HEK293 (cell line): ENCODE results near the gene SALL1.
A peak's percentile ranks its signal among the peaks of the same experiment; 100 is the strongest.

Experiments
- CTCF ChIA-PET: fragments of 350-600 bp; formaldehyde crosslinking; extraction: SDS; loops from one replicate; lab custom pipeline; 2021; ENCODE audit warnings: antibody characterized with exemption; lab: Yijun Ruan, JAX
- POLR2A ChIA-PET: fragments of 300-600 bp; formaldehyde crosslinking; extraction: SDS; loops from one replicate; lab custom pipeline; 2020; ENCODE audit warnings: antibody characterized with exemption, inconsistent platforms; lab: Yijun Ruan, JAX
- H3K27ac ChIP-seq: fragments of 200-500 bp; sonication (Bioruptor generic); 2 replicates; pipeline ENCODE4 v1.5.1; 2014; ENCODE audit warnings: low read depth, low read length, control low read depth, inconsistent platforms; ENCODE audit errors: extremely low read depth
- H3K36me3 ChIP-seq, 2 experiments: fragments of 200-500 bp in 1 of 2; sonication (Bioruptor generic) in 1 of 2; 1 replicate in 1 of 2; 2 replicates in 1 of 2; pipeline ENCODE4 v1.5.1; 2014 to 2017; ENCODE audit warnings: inconsistent platforms in 2 of 2, low read length in 2 of 2; ENCODE audit not compliant: control insufficient read depth in 2 of 2, insufficient read depth in 1 of 2
- H3K4me1 ChIP-seq: fragments of 200-500 bp; sonication (Bioruptor generic); 2 replicates; pipeline ENCODE4 v1.5.1; 2014; ENCODE audit warnings: mild to moderate bottlenecking, low read length, inconsistent platforms; ENCODE audit not compliant: control insufficient read depth, insufficient read depth
- H3K4me3 ChIP-seq: 2 replicates; pipeline ENCODE4 v1.5.1; 2011; ENCODE audit warnings: low read depth, mild to moderate bottlenecking, control low read depth, low read length, moderate library complexity
- H3K9me3 ChIP-seq: fragments of 200-500 bp; sonication (Bioruptor generic); 2 replicates; pipeline ENCODE4 v1.5.1; 2014; ENCODE audit warnings: low read depth, low read length, inconsistent platforms; ENCODE audit not compliant: control insufficient read depth, insufficient read depth
- GLI2 ChIP-seq: fragments of 450-650 bp; formaldehyde crosslinking; IDR thresholded peaks from 2 replicates; pipeline ENCODE4; 2017; ENCODE audit warnings: missing biosample characterization, missing genetic modification characterization, low read depth, borderline replicate concordance
- GLIS1 ChIP-seq: fragments of 450-650 bp; formaldehyde crosslinking; IDR thresholded peaks from 2 replicates; pipeline ENCODE4 v1.5.1; 2016; ENCODE audit warnings: missing biosample characterization, missing genetic modification characterization
- PRDM10 ChIP-seq: fragments of 450-650 bp; formaldehyde crosslinking; IDR thresholded peaks from 2 replicates; pipeline ENCODE4 v1.5.1; 2016; ENCODE audit warnings: missing biosample characterization, missing genetic modification characterization
- SP7 ChIP-seq: fragments of 450-650 bp; formaldehyde crosslinking; IDR thresholded peaks from 2 replicates; pipeline ENCODE4 v1.5.1; 2016; ENCODE audit warnings: missing biosample characterization, missing genetic modification characterization
- YY2 ChIP-seq: fragments of 450-650 bp; formaldehyde crosslinking; IDR thresholded peaks from 2 replicates; pipeline ENCODE4 v1.5.1; 2016; ENCODE audit warnings: missing biosample characterization, missing genetic modification characterization
- ZBTB10 ChIP-seq: fragments of 450-650 bp; formaldehyde crosslinking; IDR thresholded peaks from 2 replicates; pipeline ENCODE4 v1.5.1; 2016; ENCODE audit warnings: missing biosample characterization, missing genetic modification characterization
- ZFP69B ChIP-seq: fragments of 450-650 bp; formaldehyde crosslinking; IDR thresholded peaks from 2 replicates; pipeline ENCODE4 v1.5.1; 2016; ENCODE audit warnings: missing biosample characterization, missing genetic modification characterization
- ZIC2 ChIP-seq: fragments of 450-650 bp; formaldehyde crosslinking; IDR thresholded peaks from 2 replicates; pipeline ENCODE4 v1.5.1; 2016; ENCODE audit warnings: missing biosample characterization, missing genetic modification characterization
- ZNF112 ChIP-seq: fragments of 450-650 bp; formaldehyde crosslinking; IDR thresholded peaks from 2 replicates; pipeline ENCODE4 v1.5.0; 2017; ENCODE audit warnings: missing biosample characterization, missing genetic modification characterization
- ZNF121 ChIP-seq: fragments of 450-650 bp; formaldehyde crosslinking; IDR thresholded peaks from 2 replicates; pipeline ENCODE4 v1.5.1; 2016; ENCODE audit warnings: missing biosample characterization, missing genetic modification characterization
- ZNF155 ChIP-seq: fragments of 450-650 bp; formaldehyde crosslinking; IDR thresholded peaks from 2 replicates; pipeline ENCODE4 v1.5.1; 2016; ENCODE audit warnings: missing biosample characterization, missing genetic modification characterization
- ZNF37A ChIP-seq: fragments of 450-650 bp; IDR thresholded peaks from 2 replicates; pipeline ENCODE4 v1.5.1; 2018; ENCODE audit warnings: missing biosample characterization, missing genetic modification characterization
- ZNF398 ChIP-seq: fragments of 450-650 bp; formaldehyde crosslinking; IDR thresholded peaks from 2 replicates; pipeline ENCODE4 v1.5.1; 2017; ENCODE audit warnings: missing biosample characterization, missing genetic modification characterization
- ZNF404 ChIP-seq: fragments of 450-650 bp; formaldehyde crosslinking; IDR thresholded peaks from 2 replicates; pipeline ENCODE4 v1.5.1; 2017; ENCODE audit warnings: missing biosample characterization, missing genetic modification characterization
- ZNF510 ChIP-seq: fragments of 450-650 bp; formaldehyde crosslinking; IDR thresholded peaks from 2 replicates; pipeline ENCODE4 v1.5.1; 2018; ENCODE audit warnings: mild to moderate bottlenecking, missing genetic modification characterization, missing biosample characterization; ENCODE audit not compliant: insufficient replicate concordance
- ZNF513 ChIP-seq: fragments of 450-650 bp; IDR thresholded peaks from 2 replicates; pipeline ENCODE4 v1.5.1; 2018; ENCODE audit warnings: missing biosample characterization, missing genetic modification characterization
- ZNF555 ChIP-seq: fragments of 450-650 bp; formaldehyde crosslinking; conservative IDR thresholded peaks from 2 replicates; pipeline ENCODE4 v1.5.1; 2017; ENCODE audit warnings: missing biosample characterization, mild to moderate bottlenecking, missing genetic modification characterization, inconsistent platforms
- ZNF664 ChIP-seq: fragments of 450-650 bp; formaldehyde crosslinking; IDR thresholded peaks from 2 replicates; pipeline ENCODE4 v1.5.1; 2016; ENCODE audit warnings: missing biosample characterization, missing genetic modification characterization
- ZNF768 ChIP-seq: fragments of 450-650 bp; formaldehyde crosslinking; IDR thresholded peaks from 2 replicates; pipeline ENCODE4 v1.5.1; 2018; ENCODE audit warnings: missing biosample characterization, mild to moderate bottlenecking, missing genetic modification characterization

Gene SALL1

GRCh38 chr16:51164574-51164973 is 13.5 kb upstream of the SALL1 start (continued):
- peak; percentile 3; the same call in 1 of the 2 replicates for TF ChIP-seq ZNF513 (tag by site-specific recombination)
- TF ChIP-seq ZNF404 (tag by site-specific recombination), result no peak
- TF ChIP-seq ZNF664 (tag by site-specific recombination), result 0 out of 2 replicates have a peak, but pooled peaks have one; percentile 14
- TF ChIP-seq ZFP69B, result no peak
- TF ChIP-seq GLI2 (tag by site-specific recombination), result no peak

- CTCF ChIA-PET, result no interaction called here
Measured at GRCh38 chr16:51163894-51164566, 13.0 kb upstream of the SALL1 start.

GRCh38 chr16:51163366-51163765 is 12.3 kb upstream of the SALL1 start:
- H3K4me3 ChIP-seq, result no peak overlapping the region
- H3K4me1 ChIP-seq, result peaks cover 15% of the 10 kb centered on the region
- no peaks in the 10 kb centered on the region for H3K9me3 ChIP-seq
- no peak overlapping the region for H3K27ac ChIP-seq
- no peak for TF ChIP-seq ZNF398 (tag by site-specific recombination)
- TF ChIP-seq GLIS1, result no peak
- TF ChIP-seq ZBTB10 (tag by site-specific recombination), result no peak
- no peak for TF ChIP-seq ZNF112 (tag by site-specific recombination)
- no peak for TF ChIP-seq PRDM10 (tag by site-specific recombination)
- no peak for TF ChIP-seq ZNF155 (tag by site-specific recombination)
- TF ChIP-seq ZNF121, result no peak
- no peak for TF ChIP-seq ZNF37A (tag by site-specific recombination)
- no peak for TF ChIP-seq ZNF768 (tag by site-specific recombination)
- TF ChIP-seq ZNF510 (tag by site-specific recombination), result no peak
- no peak for TF ChIP-seq ZNF555 (tag by site-specific recombination)
- TF ChIP-seq ZIC2 (tag by site-specific recombination), result no peak
- CTCF ChIA-PET, result no interaction called here
- POLR2A ChIA-PET, result interaction anchor here (1.0 kb wide), 1 partner anchor 11 kb away, joined by 4 read pairs; no protein-coding TSS in a partner anchor
- H3K36me3 ChIP-seq, result no peaks in the 10 kb centered on the region

More at GRCh38 chr16:51163894-51164566, 13.0 kb upstream of the SALL1 start:
- POLR2A ChIA-PET, result interaction anchor here (1.0 kb wide), 1 partner anchor 12 kb away, joined by 4 read pairs; no protein-coding TSS in a partner anchor
- TF ChIP-seq ZNF664 (tag by site-specific recombination), result no peak
- TF ChIP-seq ZNF513 (tag by site-specific recombination), result peak; percentile 74; the same call in 1 of the 2 replicates
- TF ChIP-seq YY2 (tag by site-specific recombination), result 0 out of 2 replicates have a peak, but pooled peaks have one; percentile 37
- TF ChIP-seq SP7, result peak; percentile 25; the same call in 1 of the 2 replicates
- no peak overlapping the region for H3K4me3 ChIP-seq
- no peaks in the 10 kb centered on the region for H3K9me3 ChIP-seq
- no peak overlapping the region for H3K27ac ChIP-seq
- H3K4me1 ChIP-seq, result peaks cover 15% of the 10 kb centered on the region
- no peaks in the 10 kb centered on the region for H3K36me3 ChIP-seq
